NT2/D1 (cell line): ENCODE measurements around the gene ADAM23.

Experiments
- SUZ12 ChIP-seq: IDR thresholded peaks from 2 replicates; pipeline ENCODE4 v1.6.1; 2011; ENCODE audit not compliant: insufficient read length, insufficient read depth; ENCODE audit errors: extremely low read depth
- YY1 ChIP-seq: IDR thresholded peaks from 2 replicates; pipeline ENCODE4 v1.6.1; 2011; ENCODE audit not compliant: insufficient read length, insufficient read depth
- ZNF274 ChIP-seq: IDR thresholded peaks from 2 replicates; pipeline ENCODE4 v1.6.1; 2011; ENCODE audit warnings: mild to moderate bottlenecking, low read depth, low read length

DNA sequence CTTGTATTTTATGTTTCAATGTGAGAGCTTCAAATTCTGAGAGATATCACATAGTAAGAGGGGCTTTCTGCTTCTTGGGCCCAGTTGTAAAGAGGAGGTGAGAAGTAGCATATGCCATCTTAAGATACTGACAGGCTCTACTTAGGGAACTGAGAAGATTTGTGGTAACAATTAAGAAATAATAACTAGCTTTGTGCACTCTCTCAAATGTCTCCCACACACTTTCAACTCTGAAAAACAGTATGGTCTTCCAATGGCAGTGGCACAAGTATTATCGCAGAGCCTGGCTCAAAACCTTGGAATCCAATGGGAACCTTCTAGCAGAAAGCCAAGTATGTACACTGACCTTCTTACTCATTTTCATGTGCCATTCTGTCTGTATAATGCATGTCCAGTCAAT lies 118.6 kb downstream of the ADAM23 start:
- no peak for TF ChIP-seq ZNF274
- no peak for TF ChIP-seq SUZ12
- TF ChIP-seq YY1: no peak
